HUDEP-2 (cell line): ENCODE measurements around the gene KASH5.
"Not testable (repeated sequence)": the region's sequence is repeated elsewhere in the genome, so short reads cannot be mapped to it uniquely, and the experiment has no call there.

Source experiments
- DNase-seq, 76 experiments: peaks; one replicate each; lab custom pipeline; 2025; ENCODE audit not compliant: unreplicated experiment in 76 of 76; lab: John Stamatoyannopoulos, UW

The KASH5 gene

GRCh38 chr19:49361438-49362047 lies 26.5 kb upstream of the KASH5 start:
- DNase-seq: no peak

- DNase-seq: no peak
These were observed 25.8 kb upstream of the KASH5 start, which contains the start of gene TEAD2 for GRCh38 chr19:49362048-49362928. TSS of gene TEAD2 (minus strand) at chr19:49362416. CDS start at chr19:49360075, 2,341 bp downstream.

GRCh38 chr19:49362929-49363267 lies 25.2 kb upstream of the KASH5 start:
- peak in 3 of 76 experiments; percentile 30 to 83 (median 44) for DNase-seq

- peak; percentile 86 to 100 (median 99) for DNase-seq
These were observed 24.6 kb upstream of the KASH5 start, which contains the start of gene DKKL1 for GRCh38 chr19:49363268-49364082. TSS of gene DKKL1 (plus strand) at chr19:49363877. CDS start at chr19:49363999, 122 bp downstream.

GRCh38 chr19:49364083-49364737 lies 23.8 kb upstream of the KASH5 start:
- no peak for DNase-seq

- no peak for DNase-seq
These were observed 21.9 kb upstream of the KASH5 start for GRCh38 chr19:49366110-49366509.

- no peak for DNase-seq
These were observed 19.2 kb upstream of the KASH5 start for GRCh38 chr19:49368711-49369358.

- DNase-seq: no peak
These were observed 16.9 kb upstream of the KASH5 start for GRCh38 chr19:49371184-49371583.

GRCh38 chr19:49373174-49373573 lies 14.9 kb upstream of the KASH5 start:
- not testable (repeated sequence) for DNase-seq

- no peak for DNase-seq
These were observed 13.2 kb upstream of the KASH5 start for GRCh38 chr19:49374665-49375434.

GRCh38 chr19:49378512-49378911 lies 9.5 kb upstream of the KASH5 start:
- DNase-seq: no peak

- no peak for DNase-seq
These were observed 7.7 kb upstream of the KASH5 start for GRCh38 chr19:49380391-49380790.

GRCh38 chr19:49382639-49383038 lies 5.4 kb upstream of the KASH5 start:
- no peak for DNase-seq

- DNase-seq: no peak
These were observed 4.5 kb upstream of the KASH5 start for GRCh38 chr19:49383599-49383998.

- DNase-seq: no peak
These were observed 1.4 kb downstream of the KASH5 start for GRCh38 chr19:49389406-49389805.

GRCh38 chr19:49390131-49390928 lies 2.3 kb downstream of the KASH5 start:
- no peak for DNase-seq

- DNase-seq: peak in 39 of 76 experiments; percentile 3 to 72 (median 33)
These were observed 2.9 kb downstream of the KASH5 start for GRCh38 chr19:49390929-49391359.
